GM12892 (cell line): Measurements from ENCODE around the gene MOV10L1.

Experiments
- POLR2A ChIP-seq: IDR thresholded peaks from 2 replicates; pipeline ENCODE4 v1.6.1; 2011; ENCODE audit warnings: low read depth, low read length, control low read depth
- POLR2AphosphoS5 ChIP-seq: IDR thresholded peaks from 2 replicates; pipeline ENCODE4 v1.6.1; 2011; ENCODE audit warnings: low read depth, low read length, control low read depth

GRCh38 chr22:50086526-50086925 is 3.3 kb upstream of the MOV10L1 start:
- TF ChIP-seq POLR2AphosphoS5: no peak
- no peak for TF ChIP-seq POLR2A
